ENCODE measurements around the gene PRXL2A. TPM values are rescaled to one million over a fixed set of nuclear protein-coding genes. Genes with fewer than 3 reads are reported as not detected.

Gene PRXL2A
- total RNA-seq, 4 donors from 2014 or later = 218 to 456 (median 415) TPM

DNA sequence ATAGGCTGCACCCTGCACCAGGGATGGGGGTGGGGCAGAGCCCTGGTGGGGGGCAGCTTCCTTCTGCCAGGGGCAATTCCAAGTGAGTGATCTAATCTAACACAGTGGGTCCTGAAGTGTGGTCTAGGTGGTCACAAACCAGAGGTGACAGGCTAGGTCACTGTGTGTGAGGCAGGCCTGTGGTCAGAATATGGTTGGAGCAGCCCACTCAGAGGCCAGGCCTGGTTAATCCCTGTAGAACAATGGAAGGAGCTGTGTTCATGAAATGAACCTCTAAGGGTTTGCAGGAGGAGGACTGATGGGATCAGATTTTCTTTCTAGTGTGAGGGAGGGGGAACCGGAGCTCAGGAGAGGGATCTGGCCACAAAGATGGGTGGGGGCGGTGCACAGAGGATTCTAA lies 35.8 kb downstream of the PRXL2A start:
- ATAC-seq (ENCODE audit: low FRiP score) (no peak), DNase-seq (ENCODE audit: low spot score) (no peak)
- TF ChIP-seq, protein P1, sequence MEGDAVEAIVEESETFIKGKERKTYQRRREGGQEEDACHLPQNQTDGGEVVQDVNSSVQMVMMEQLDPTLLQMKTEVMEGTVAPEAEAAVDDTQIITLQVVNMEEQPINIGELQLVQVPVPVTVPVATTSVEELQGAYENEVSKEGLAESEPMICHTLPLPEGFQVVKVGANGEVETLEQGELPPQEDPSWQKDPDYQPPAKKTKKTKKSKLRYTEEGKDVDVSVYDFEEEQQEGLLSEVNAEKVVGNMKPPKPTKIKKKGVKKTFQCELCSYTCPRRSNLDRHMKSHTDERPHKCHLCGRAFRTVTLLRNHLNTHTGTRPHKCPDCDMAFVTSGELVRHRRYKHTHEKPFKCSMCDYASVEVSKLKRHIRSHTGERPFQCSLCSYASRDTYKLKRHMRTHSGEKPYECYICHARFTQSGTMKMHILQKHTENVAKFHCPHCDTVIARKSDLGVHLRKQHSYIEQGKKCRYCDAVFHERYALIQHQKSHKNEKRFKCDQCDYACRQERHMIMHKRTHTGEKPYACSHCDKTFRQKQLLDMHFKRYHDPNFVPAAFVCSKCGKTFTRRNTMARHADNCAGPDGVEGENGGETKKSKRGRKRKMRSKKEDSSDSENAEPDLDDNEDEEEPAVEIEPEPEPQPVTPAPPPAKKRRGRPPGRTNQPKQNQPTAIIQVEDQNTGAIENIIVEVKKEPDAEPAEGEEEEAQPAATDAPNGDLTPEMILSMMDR (IDR thresholded peaks at IDR 0.05) = no peak

DNA sequence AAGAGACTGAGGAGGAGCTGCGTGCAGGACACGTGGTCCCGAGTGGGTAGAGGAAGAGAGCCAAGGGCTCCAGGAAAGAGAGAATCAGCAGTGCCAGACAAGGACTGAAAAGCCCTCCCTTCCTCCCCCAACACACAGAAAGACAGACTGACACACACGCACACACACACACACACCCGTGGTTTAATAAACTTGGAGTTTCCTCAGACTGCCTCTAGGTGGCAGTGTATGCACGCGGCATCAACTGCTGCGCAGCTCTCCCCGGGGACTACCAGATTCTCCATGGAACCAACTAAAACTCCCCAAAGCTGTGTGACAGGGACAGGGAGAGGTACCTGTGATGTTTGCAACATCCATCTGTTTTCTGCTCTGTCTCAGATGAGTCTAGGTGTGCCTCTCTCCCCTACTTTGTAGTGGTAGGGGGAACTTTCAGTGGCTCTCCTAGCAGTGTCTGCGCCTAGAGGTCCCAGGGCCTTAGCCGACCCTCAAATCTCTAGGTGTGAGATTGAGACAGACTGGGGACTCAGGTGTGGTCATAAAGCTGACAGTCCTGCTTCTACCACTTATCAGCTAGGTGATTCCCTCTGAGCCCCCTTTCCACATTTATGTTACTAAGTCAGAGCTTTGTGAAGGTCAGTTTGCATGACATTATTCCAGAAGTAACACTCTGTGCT lies 36.4 kb downstream of the PRXL2A start:
- TF ChIP-seq, protein P1 (IDR thresholded peaks at IDR 0.05) = no peak
- no peak for DNase-seq (ENCODE audit: low spot score)
- ATAC-seq (ENCODE audit: low FRiP score) = peak; percentile 81

DNA sequence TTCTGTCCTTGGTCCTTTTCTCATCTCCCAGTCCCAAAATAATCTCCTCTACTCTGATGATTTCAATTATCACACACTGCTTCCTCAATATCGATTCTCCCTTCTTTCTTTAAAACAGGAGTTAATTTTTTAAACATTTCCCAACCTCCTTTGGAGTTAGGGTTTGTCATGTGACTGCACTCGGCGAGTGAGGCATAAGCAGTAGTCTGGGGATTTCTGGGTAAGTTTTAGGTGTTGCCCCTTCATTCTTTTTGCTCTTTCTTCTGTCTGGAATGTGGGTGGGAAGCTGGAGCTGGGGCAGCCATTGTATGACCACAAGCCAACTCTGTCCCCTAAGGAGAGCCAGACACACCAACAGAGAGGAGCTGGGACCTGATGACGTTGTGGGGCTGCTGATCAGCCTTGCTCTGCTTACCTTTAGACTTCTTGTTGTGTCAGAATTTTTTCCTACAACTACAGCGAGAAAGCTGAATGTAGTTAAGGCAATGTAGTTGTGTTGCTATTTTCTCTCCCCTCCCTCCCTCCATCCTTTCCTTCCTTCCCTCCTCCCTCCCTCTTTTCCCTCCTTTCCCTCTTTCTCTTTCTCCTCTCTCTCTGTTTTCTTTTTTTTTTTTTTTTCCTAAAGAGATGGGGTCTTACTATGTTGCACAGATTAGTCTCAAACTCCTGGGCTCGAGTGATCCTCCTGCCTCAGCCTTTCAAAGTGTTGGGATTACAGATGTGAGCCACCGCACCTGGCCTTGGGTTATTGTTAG lies 39.3 kb downstream of the PRXL2A start:
- ATAC-seq (ENCODE audit: low FRiP score) (no peak), DNase-seq (ENCODE audit: low spot score) (no peak)
- TF ChIP-seq, protein P1 (IDR thresholded peaks at IDR 0.05) = no peak

- no peak for ATAC-seq (ENCODE audit: low FRiP score)
- no peak for DNase-seq (ENCODE audit: low spot score)
- TF ChIP-seq, protein P1 (IDR thresholded peaks at IDR 0.05) = no peak
Measured at GRCh38 chr10:80448209-80448942, 40.0 kb downstream of the PRXL2A start.

DNA sequence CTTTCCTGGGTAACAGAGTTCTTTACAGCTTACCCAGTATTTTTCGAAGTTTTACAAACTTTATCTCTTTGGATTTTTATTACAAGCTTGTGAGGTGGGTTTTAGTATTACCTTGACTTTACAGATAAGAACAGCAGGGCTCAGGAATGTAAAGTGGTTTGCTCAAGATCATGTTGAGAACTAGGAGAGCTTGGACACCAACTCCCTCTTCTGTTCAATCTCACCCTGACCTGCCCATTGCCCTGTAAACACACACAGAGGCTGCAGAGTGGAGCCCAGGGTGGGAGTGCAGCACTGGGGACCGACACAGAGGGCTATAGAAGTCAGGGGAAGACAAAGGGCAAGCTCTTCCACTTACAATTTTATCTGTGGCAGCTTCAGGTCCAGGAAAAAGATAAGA lies 41.2 kb downstream of the PRXL2A start:
- TF ChIP-seq, protein P1 (IDR thresholded peaks at IDR 0.05) = no peak
- DNase-seq (ENCODE audit: low spot score) (no peak), ATAC-seq (ENCODE audit: low FRiP score) (no peak)

GRCh38 chr10:80451132-80451531 lies 42.8 kb downstream of the PRXL2A start:
- no peak for DNase-seq (ENCODE audit: low spot score)
- no peak for ATAC-seq (ENCODE audit: low FRiP score)
- TF ChIP-seq, protein P1 (IDR thresholded peaks at IDR 0.05) = no peak

All from omental fat pad (tissue), 4 donors.